Right lung (tissue), 5 donors: Measurements from ENCODE around the gene PRDM5. TPM values are rescaled to one million over a fixed set of nuclear protein-coding genes. Genes with fewer than 3 reads are reported as not detected.
"Not testable (repeated sequence)": the region's sequence is repeated elsewhere in the genome, so short reads cannot be mapped to it uniquely, and the experiment has no call there.

Experiments used
- DNase-seq, 2 donors: peaks; one replicate each; pipeline ENCODE4 v3.0.0-alpha.2; 2013
- polyA plus RNA-seq, 5 donors: library from polyadenylated mRNA; unstranded; fragments of 120-200 nt; gene quantifications; one replicate each; pipeline versions ENCODE4 v1.2.1 to v1.2.3, GENCODE V29; 2013; ENCODE audit warnings: inconsistent platforms in 1 of 5, low replicate concordance in 1 of 5; ENCODE audit not compliant: insufficient read length in 5 of 5, insufficient read depth in 1 of 5

Gene PRDM5
- polyA plus RNA-seq, 5 donors = 21.2 to 40.2 (median 31.4) TPM

DNA sequence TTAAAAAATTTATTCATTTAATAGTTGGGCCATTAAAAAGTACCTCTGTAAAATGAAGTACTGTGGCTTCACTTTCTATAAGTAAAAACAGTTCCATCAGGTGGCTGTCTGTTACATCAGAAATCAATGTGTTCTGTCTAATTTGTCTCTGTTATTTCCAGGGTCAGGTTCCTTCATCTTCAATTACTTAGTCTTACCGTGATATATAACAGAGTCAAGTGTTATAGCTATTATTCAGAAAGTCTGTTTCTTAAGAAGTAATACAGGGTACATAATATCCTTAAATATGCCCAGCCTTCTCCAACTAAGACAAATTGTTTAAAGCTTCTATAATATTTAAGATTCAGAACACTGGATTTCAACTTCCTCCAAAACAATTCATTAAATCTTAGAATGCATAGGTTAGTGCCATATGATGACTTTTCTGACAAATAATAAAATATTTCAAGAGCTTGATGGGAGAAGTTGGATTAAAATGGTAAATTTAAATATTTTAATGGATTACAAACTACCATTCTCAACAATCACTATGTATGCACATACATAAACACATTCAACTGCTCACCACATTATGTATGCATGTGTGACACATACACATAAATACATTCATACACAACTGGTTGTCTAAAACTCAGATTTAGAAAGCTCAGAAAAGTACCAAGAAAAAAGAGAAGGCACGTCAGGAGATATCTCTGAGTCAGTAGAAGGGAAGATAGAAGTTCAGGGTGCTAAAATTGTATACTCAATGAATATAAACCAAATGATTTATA, 268.5 kb downstream of the PRDM5 start:
- no peak for DNase-seq

DNA sequence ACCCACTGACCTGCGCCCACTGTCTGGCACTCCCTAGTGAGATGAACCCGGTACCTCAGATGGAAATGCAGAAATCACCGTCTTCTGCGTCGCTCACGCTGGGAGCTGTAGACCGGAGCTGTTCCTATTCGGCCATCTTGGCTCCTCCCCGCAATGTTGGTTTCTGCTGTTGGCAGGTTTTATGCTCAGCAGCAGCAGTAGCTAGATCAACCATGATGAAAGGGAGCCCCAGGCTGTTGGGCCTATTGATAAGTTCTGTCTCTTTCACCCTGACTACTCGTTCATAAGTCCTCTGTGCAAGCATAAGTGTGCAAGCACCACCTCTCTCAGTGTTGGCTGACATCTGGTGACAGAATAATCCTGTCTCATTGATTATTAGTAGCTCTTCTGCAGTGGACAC, 274.2 kb downstream of the PRDM5 start:
- not testable (repeated sequence) for DNase-seq

Other genes starting within 250 kb of the PRDM5 start
- 100 to 1,000 TPM in 4 of 5 donors, 10 to 100 TPM in 1; 96.1 to 230 (median 195) TPM for gene NDNF, start 149.8 kb upstream of the PRDM5 start, polyA plus RNA-seq
- gene TNIP3, start 241.6 kb upstream of the PRDM5 start, polyA plus RNA-seq = 1 to 10 TPM in 4 of 5 donors, under 1 TPM in 1; 0.67 to 2.7 (median 1.3) TPM